HepG2 (cell line): Measurements from ENCODE around the gene COASY. TPM values are rescaled to one million over a fixed set of nuclear protein-coding genes. Genes with fewer than 3 reads are reported as not detected.

ENCODE experiments used
- ATRX ChIP-seq: sonication (generic); formaldehyde crosslinking; IDR thresholded peaks from 2 replicates; pipeline ENCODE4 v1.4.0; 2020; ENCODE audit warnings: missing genetic modification reagents, borderline replicate concordance
- CC2D1A ChIP-seq: sonication (generic); formaldehyde crosslinking; IDR thresholded peaks from 2 replicates; pipeline ENCODE4 v1.8.1; 2023; ENCODE audit warnings: mild to moderate bottlenecking, missing genetic modification reagents
- CCAR2 ChIP-seq: fragments of 200-400 bp; formaldehyde crosslinking; optimal IDR thresholded peaks from 2 replicates; pipeline ENCODE3; 2018; ENCODE audit warnings: low read depth, mild to moderate bottlenecking, low read length, moderate library complexity
- FOXC1 ChIP-seq: sonication (generic); formaldehyde crosslinking; IDR thresholded peaks from 2 replicates; pipeline ENCODE4 v1.8.0; 2022; ENCODE audit warnings: mild to moderate bottlenecking, missing genetic modification reagents, borderline replicate concordance
- FOXO1 ChIP-seq: sonication (generic); formaldehyde crosslinking; IDR thresholded peaks from 2 replicates; pipeline ENCODE4 v1.4.0; 2020; ENCODE audit warnings: missing genetic modification reagents
- GABPA ChIP-seq, 2 experiments: IDR thresholded peaks; 2 replicates each; pipeline ENCODE4 v1.6.1; 2011 to 2016; ENCODE audit warnings: low read depth in 2 of 2, low read length in 1 of 2, missing biosample characterization in 1 of 2, missing genetic modification characterization in 1 of 2
- GATAD2A ChIP-seq: IDR thresholded peaks from 2 replicates; pipeline ENCODE4 v1.6.1; 2016
- HDAC1 ChIP-seq: sonication (generic); formaldehyde crosslinking; IDR thresholded peaks from 2 replicates; pipeline ENCODE4 v1.5.1; 2020; ENCODE audit warnings: mild to moderate bottlenecking, missing genetic modification reagents
- MBNL3 ChIP-seq: fragments of 250-450 bp; sonication (Bioruptor Pico); conservative IDR thresholded peaks from 2 replicates; pipeline ENCODE4 v1.8.0; 2022; ENCODE audit warnings: mild to moderate bottlenecking, inconsistent platforms
- MTA3 ChIP-seq: sonication (generic); formaldehyde crosslinking; IDR thresholded peaks from 2 replicates; pipeline ENCODE4 v1.4.0; 2020; ENCODE audit warnings: missing genetic modification reagents
- PHF21A ChIP-seq: sonication (generic); formaldehyde crosslinking; IDR thresholded peaks from 2 replicates; pipeline ENCODE4 v1.5.0; 2020; ENCODE audit warnings: mild to moderate bottlenecking, missing genetic modification reagents
- REL ChIP-seq: sonication (generic); formaldehyde crosslinking; conservative IDR thresholded peaks from 2 replicates; pipeline ENCODE4 v1.8.0; 2022; ENCODE audit warnings: mild to moderate bottlenecking, missing genetic modification reagents, moderate library complexity
- RORA ChIP-seq: sonication (generic); formaldehyde crosslinking; IDR thresholded peaks from 2 replicates; pipeline ENCODE4 v1.5.0; 2020; ENCODE audit warnings: mild to moderate bottlenecking, missing genetic modification reagents, moderate library complexity
- ZNF333 ChIP-seq: sonication (generic); formaldehyde crosslinking; IDR thresholded peaks from 2 replicates; pipeline ENCODE4 v1.4.0; 2020; ENCODE audit warnings: mild to moderate bottlenecking, missing genetic modification reagents, borderline replicate concordance
- ZNF607 ChIP-seq: sonication (generic); formaldehyde crosslinking; IDR thresholded peaks from 2 replicates; pipeline ENCODE4 v1.5.1; 2020; ENCODE audit warnings: missing genetic modification reagents, mild to moderate bottlenecking, borderline replicate concordance
- ZNF737 ChIP-seq: sonication (generic); formaldehyde crosslinking; IDR thresholded peaks from 2 replicates; pipeline ENCODE4 v1.5.0; 2020; ENCODE audit warnings: missing genetic modification reagents, mild to moderate bottlenecking, borderline replicate concordance
- ZNF782 ChIP-seq: sonication (generic); formaldehyde crosslinking; IDR thresholded peaks from 2 replicates; pipeline ENCODE4 v1.4.0; 2020; ENCODE audit warnings: missing genetic modification reagents, mild to moderate bottlenecking, borderline replicate concordance
- ZNF879 ChIP-seq: sonication (generic); formaldehyde crosslinking; IDR thresholded peaks from 2 replicates; pipeline ENCODE4 v1.8.1; 2023; ENCODE audit warnings: missing genetic modification reagents
- polyA plus RNA-seq, 8 experiments: library from polyadenylated mRNA; depleted of rRNA in 3 of 8; stranded (reverse) in 7 of 8; unstranded in 1 of 8; fragments of >200 nt; fragmentation: Illumina TruSeq in 4 of 8; extraction: Trizol in 4 of 8; gene quantifications; 2 replicates each; pipeline versions ENCODE4 v1.2.1 to v1.2.3, GENCODE V29; 2011 to 2016; ENCODE audit warnings: low read depth in 4 of 8, missing spikeins in 1 of 8, mixed read lengths in 1 of 8; ENCODE audit not compliant: insufficient read depth in 1 of 8
- total RNA-seq, 5 experiments: library from RNA; depleted of rRNA; stranded (reverse); fragments of >200 nt; fragmentation: Illumina TruSeq; extraction: Trizol; gene quantifications; 2 replicates each; pipeline ENCODE4 v1.2.3, GENCODE V29; 2016; ENCODE audit warnings: low read depth in 1 of 5
- TF ChIP-seq, protein P1 (sequence below): sonication (generic); formaldehyde crosslinking; IDR thresholded peaks from 2 replicates; pipeline ENCODE4 v1.4.0; 2020; ENCODE audit warnings: mild to moderate bottlenecking, missing genetic modification reagents
- TF ChIP-seq, protein P2 (sequence below): sonication (generic); formaldehyde crosslinking; IDR thresholded peaks from 2 replicates; pipeline ENCODE4 v1.5.1; 2020; ENCODE audit warnings: missing genetic modification reagents, mild to moderate bottlenecking, borderline replicate concordance
- TF ChIP-seq, protein P3 (sequence below): sonication (generic); formaldehyde crosslinking; IDR thresholded peaks from 2 replicates; pipeline ENCODE4 v1.8.0; 2023; ENCODE audit warnings: mild to moderate bottlenecking, missing genetic modification reagents

Gene COASY
- total and polyA plus RNA-seq, 2 of the 13 experiments (the other 11 are each of a cell fraction or from before 2014, with no cell fraction given) = 90.7 to 125 TPM

DNA sequence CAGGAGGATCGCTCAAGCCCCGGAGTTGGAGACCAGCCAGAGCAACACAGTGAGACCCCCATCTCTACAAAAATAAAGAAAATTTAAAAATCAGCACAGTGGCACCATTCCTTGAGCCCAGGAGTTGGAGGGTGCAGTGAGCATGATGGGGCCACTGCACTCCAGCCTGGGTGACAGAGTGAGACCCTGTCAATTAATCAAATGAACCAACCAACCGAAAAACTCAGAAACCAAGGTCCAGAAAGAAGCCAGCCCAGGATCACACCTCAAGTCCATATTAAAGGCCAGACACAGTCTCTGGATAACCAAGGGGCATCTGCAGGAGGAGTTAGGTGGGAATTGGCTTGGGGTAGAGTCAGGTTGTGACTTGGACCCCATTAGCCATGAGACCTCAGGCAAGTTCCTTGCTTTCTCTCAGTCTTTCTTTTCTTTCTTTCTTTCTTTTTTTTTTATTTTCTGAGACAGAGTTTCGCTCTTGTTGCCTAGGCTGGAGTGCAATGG, 6.8 kb upstream of the COASY start (continued):
- TF ChIP-seq ATRX (no peak), MTA3 (no peak), MBNL3 (CRISPR knock-in tag) (no peak), PHF21A (CRISPR knock-in tag) (no peak), CCAR2 (no peak), HDAC1 (CRISPR knock-in tag) (no peak), FOXO1 (CRISPR knock-in tag) (no peak), ZNF607 (CRISPR knock-in tag) (0 out of 2 replicates have a peak, but pooled peaks have one; percentile 4), FOXC1 (no peak), ZNF879 (no peak; the same call in 1 of the 2 replicates), RORA (CRISPR knock-in tag) (0 out of 2 replicates have a peak, but pooled peaks have one; percentile 41), REL (CRISPR knock-in tag) (no peak), GABPA (IDR thresholded peaks at IDR 0.05; ENCODE audit: low read depth, low read length) (no peak), GABPA (CRISPR knock-in tag; IDR thresholded peaks at IDR 0.05; ENCODE audit: low read depth) (no peak), ZNF333 (CRISPR knock-in tag) (no peak), ZNF737 (0 out of 2 replicates have a peak, but pooled peaks have one; percentile 6), ZNF782 (CRISPR knock-in tag) (no peak), GATAD2A (CRISPR knock-in tag) (no peak), CC2D1A (CRISPR knock-in tag) (no peak)
- TF ChIP-seq, protein P1, sequence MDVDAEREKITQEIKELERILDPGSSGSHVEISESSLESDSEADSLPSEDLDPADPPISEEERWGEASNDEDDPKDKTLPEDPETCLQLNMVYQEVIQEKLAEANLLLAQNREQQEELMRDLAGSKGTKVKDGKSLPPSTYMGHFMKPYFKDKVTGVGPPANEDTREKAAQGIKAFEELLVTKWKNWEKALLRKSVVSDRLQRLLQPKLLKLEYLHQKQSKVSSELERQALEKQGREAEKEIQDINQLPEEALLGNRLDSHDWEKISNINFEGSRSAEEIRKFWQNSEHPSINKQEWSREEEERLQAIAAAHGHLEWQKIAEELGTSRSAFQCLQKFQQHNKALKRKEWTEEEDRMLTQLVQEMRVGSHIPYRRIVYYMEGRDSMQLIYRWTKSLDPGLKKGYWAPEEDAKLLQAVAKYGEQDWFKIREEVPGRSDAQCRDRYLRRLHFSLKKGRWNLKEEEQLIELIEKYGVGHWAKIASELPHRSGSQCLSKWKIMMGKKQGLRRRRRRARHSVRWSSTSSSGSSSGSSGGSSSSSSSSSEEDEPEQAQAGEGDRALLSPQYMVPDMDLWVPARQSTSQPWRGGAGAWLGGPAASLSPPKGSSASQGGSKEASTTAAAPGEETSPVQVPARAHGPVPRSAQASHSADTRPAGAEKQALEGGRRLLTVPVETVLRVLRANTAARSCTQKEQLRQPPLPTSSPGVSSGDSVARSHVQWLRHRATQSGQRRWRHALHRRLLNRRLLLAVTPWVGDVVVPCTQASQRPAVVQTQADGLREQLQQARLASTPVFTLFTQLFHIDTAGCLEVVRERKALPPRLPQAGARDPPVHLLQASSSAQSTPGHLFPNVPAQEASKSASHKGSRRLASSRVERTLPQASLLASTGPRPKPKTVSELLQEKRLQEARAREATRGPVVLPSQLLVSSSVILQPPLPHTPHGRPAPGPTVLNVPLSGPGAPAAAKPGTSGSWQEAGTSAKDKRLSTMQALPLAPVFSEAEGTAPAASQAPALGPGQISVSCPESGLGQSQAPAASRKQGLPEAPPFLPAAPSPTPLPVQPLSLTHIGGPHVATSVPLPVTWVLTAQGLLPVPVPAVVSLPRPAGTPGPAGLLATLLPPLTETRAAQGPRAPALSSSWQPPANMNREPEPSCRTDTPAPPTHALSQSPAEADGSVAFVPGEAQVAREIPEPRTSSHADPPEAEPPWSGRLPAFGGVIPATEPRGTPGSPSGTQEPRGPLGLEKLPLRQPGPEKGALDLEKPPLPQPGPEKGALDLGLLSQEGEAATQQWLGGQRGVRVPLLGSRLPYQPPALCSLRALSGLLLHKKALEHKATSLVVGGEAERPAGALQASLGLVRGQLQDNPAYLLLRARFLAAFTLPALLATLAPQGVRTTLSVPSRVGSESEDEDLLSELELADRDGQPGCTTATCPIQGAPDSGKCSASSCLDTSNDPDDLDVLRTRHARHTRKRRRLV = no peak
- TF ChIP-seq, protein P2, sequence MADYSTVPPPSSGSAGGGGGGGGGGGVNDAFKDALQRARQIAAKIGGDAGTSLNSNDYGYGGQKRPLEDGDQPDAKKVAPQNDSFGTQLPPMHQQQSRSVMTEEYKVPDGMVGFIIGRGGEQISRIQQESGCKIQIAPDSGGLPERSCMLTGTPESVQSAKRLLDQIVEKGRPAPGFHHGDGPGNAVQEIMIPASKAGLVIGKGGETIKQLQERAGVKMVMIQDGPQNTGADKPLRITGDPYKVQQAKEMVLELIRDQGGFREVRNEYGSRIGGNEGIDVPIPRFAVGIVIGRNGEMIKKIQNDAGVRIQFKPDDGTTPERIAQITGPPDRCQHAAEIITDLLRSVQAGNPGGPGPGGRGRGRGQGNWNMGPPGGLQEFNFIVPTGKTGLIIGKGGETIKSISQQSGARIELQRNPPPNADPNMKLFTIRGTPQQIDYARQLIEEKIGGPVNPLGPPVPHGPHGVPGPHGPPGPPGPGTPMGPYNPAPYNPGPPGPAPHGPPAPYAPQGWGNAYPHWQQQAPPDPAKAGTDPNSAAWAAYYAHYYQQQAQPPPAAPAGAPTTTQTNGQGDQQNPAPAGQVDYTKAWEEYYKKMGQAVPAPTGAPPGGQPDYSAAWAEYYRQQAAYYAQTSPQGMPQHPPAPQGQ (CRISPR knock-in tag) = 0 out of 2 replicates have a peak, but pooled peaks have one; percentile 28
- TF ChIP-seq, protein P3, sequence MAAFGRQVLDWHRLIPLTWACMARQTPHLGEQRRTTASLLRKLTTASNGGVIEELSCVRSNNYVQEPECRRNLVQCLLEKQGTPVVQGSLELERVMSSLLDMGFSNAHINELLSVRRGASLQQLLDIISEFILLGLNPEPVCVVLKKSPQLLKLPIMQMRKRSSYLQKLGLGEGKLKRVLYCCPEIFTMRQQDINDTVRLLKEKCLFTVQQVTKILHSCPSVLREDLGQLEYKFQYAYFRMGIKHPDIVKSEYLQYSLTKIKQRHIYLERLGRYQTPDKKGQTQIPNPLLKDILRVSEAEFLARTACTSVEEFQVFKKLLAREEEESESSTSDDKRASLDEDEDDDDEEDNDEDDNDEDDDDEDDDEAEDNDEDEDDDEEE (CRISPR knock-in tag) = 0 out of 2 replicates have a peak, but pooled peaks have one; percentile 60
